Upper lobe of left lung (tissue), 6 donors: ENCODE results near the gene SIN3A. TPM values are rescaled to one million over a fixed set of nuclear protein-coding genes. Genes with fewer than 3 reads are reported as not detected.
"Not testable (repeated sequence)": the region's sequence is repeated elsewhere in the genome, so short reads cannot be mapped to it uniquely, and the experiment has no call there.

Experiments used
- ATAC-seq, 2 donors: fragments of 200-7000 bp; cut with Tn5 transposase; one replicate each; pipeline ENCODE4 v1.9.1; 2022; ENCODE audit warnings: mild to moderate bottlenecking in 2 of 2, moderate library complexity in 2 of 2; ENCODE audit not compliant: low FRiP score in 2 of 2
- DNase-seq, 2 donors: peaks; one replicate each; pipeline ENCODE4 v3.0.0-alpha.2; 2019 to 2020
- H3K27ac ChIP-seq, 4 donors: fragments of 200-600 bp; sonication (generic); one replicate each; pipeline ENCODE4 v1.5.1; 2016 to 2019
- H3K27me3 ChIP-seq, 4 donors: fragments of 200-600 bp; sonication (generic); one replicate each; pipeline ENCODE4 v1.5.1; 2017 to 2019
- H3K36me3 ChIP-seq, 4 donors: fragments of 200-600 bp; sonication (generic); one replicate each; pipeline ENCODE4 v1.5.1; 2016 to 2019
- H3K4me1 ChIP-seq, 4 donors: fragments of 200-600 bp; sonication (generic); one replicate each; pipeline ENCODE4 v1.5.1; 2018 to 2019
- H3K4me3 ChIP-seq, 4 donors: fragments of 200-600 bp; sonication (generic); one replicate each; pipeline ENCODE4 v1.5.1; 2017 to 2019; ENCODE audit warnings: mild to moderate bottlenecking in 2 of 4, moderate library complexity in 1 of 4
- H3K9me3 ChIP-seq, 4 donors: fragments of 200-600 bp; sonication (generic); one replicate each; pipeline ENCODE4 v1.5.1; 2018 to 2019
- EP300 ChIP-seq, 4 donors: sonication (generic); formaldehyde crosslinking; IDR thresholded peaks; one replicate each; pipeline ENCODE4 v1.5.1; 2017; ENCODE audit warnings: antibody characterized with exemption in 4 of 4, control low read depth in 2 of 4
- POLR2A ChIP-seq, 4 donors: fragments of 450-650 bp; IDR thresholded peaks; one replicate each; pipeline ENCODE4 v1.5.1; 2016 to 2017; ENCODE audit warnings: antibody characterized with exemption in 4 of 4, mild to moderate bottlenecking in 2 of 4
- POLR2AphosphoS5 ChIP-seq, 2 donors: sonication (generic); formaldehyde crosslinking; IDR thresholded peaks; one replicate each; pipeline ENCODE4 v1.5.1; 2017; ENCODE audit warnings: antibody characterized with exemption in 2 of 2
- WGBS, 2 donors: methylation state at CpG; one replicate each; pipeline ENCODE4 v1.1.5; 2017 to 2018; 5-methylcytosine and 5-hydroxymethylcytosine counted together
- total RNA-seq, 6 donors: library from RNA; depleted of rRNA in 4 of 6; stranded (reverse); fragments of >200 nt in 4 of 6; gene quantifications; one replicate each; pipeline versions ENCODE4 v1.1.0 to v1.2.1, GENCODE V29; 2016 to 2021
- TF ChIP-seq, protein P1 (sequence below), 6 experiments: fragments of 450-650 bp in 4 of 6; fragments of 200-600 bp in 2 of 6; sonication (generic) in 2 of 6; IDR thresholded peaks; one replicate each; pipeline ENCODE4 v1.5.1; 2016 to 2019; ENCODE audit warnings: antibody characterized with exemption in 6 of 6
- donor health status: DM: no; HTN: no; CAD: no; lungs with moderate emphysema.
- donor health status: DM: no; HTN: yes; CAD: no; lungs with severe emphysema.

The SIN3A gene
- total RNA-seq, 6 donors from 2014 or later = 28.0 to 105 (median 56.6) TPM

DNA sequence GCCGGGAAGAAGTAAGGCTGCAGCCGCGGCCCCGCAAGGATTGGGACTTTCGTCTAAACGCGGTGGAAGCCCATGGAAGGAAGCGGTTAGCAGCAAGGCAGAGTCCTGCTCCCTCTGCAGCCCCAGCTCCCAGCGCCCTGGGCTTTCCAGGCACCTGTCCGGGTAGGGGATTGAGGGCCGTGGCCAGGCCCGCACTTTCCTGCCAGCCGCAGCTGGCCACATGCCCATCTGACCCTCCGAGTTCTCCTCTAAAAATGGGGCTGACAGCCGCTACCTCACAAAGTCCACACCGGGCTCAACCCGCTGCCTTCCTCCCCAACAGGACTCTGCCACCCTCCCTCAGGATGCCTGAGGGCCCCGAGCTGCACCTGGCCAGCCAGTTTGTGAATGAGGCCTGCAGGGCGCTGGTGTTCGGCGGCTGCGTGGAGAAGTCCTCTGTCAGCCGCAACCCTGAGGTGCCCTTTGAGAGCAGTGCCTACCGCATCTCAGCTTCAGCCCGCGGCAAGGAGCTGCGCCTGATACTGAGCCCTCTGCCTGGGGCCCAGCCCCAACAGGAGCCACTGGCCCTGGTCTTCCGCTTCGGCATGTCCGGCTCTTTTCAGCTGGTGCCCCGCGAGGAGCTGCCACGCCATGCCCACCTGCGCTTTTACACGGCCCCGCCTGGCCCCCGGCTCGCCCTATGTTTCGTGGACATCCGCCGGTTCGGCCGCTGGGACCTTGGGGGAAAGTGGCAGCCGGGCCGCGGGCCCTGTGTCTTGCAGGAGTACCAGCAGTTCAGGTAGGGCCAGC lies 102.7 kb downstream of the SIN3A start:
- ATAC-seq (peak in 1 of 2 donors; percentile 8), DNase-seq (peak in 1 of 2 donors; percentile 86)
- no peaks in the 10 kb centered on the region for H3K9me3 ChIP-seq
- TF ChIP-seq POLR2A (IDR thresholded peaks at IDR 0.05) (no peak), POLR2AphosphoS5 (IDR thresholded peaks at IDR 0.05) (no peak), EP300 (IDR thresholded peaks at IDR 0.05) (no peak)
- TF ChIP-seq, protein P1, sequence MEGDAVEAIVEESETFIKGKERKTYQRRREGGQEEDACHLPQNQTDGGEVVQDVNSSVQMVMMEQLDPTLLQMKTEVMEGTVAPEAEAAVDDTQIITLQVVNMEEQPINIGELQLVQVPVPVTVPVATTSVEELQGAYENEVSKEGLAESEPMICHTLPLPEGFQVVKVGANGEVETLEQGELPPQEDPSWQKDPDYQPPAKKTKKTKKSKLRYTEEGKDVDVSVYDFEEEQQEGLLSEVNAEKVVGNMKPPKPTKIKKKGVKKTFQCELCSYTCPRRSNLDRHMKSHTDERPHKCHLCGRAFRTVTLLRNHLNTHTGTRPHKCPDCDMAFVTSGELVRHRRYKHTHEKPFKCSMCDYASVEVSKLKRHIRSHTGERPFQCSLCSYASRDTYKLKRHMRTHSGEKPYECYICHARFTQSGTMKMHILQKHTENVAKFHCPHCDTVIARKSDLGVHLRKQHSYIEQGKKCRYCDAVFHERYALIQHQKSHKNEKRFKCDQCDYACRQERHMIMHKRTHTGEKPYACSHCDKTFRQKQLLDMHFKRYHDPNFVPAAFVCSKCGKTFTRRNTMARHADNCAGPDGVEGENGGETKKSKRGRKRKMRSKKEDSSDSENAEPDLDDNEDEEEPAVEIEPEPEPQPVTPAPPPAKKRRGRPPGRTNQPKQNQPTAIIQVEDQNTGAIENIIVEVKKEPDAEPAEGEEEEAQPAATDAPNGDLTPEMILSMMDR (IDR thresholded peaks at IDR 0.05) = no peak
- H3K4me3 ChIP-seq = peak overlapping the region; percentile 62 to 94 (median 92)
- H3K27ac ChIP-seq = peak overlapping the region; percentile 73 to 87 (median 81)
- H3K27me3 ChIP-seq = no peaks in the 10 kb centered on the region
- peaks cover 0 to 3% (median under 1%) of the 10 kb centered on the region in 4 donors for H3K36me3 ChIP-seq
- H3K4me1 ChIP-seq = peaks cover 15 to 32% (median 22%) of the 10 kb centered on the region in 4 donors
- 48 to 64% methylated on average over 19 to 31 of the region's 46 CpGs for WGBS, 2 donors

DNA sequence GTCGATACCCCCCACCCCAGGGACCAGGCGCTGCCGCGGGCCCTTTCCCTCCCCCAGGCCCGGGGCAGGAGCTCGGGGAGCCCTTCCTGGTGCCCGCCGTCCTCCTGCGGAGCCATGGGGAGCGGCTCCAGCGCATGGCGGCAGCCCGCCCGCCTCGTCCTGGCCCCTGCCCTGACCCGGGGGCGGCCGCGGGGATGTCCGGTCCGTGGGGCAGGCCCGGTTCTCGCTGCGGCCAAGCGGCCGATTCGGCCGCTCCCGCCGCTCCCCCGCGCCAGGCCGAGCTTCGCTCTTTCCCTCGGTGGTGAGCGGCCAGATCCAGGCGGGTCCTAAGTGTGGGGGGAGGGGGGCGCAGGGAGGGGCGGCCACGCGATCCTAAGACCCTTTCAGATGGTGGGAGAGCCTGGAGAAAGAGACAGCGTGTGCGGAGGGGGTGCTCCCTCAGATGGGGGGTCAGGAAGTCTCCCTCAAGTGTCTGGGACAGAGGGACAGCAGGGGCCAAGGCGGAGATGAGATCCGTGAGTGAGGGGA lies 103.4 kb downstream of the SIN3A start:
- no peaks in the 10 kb centered on the region for H3K36me3 ChIP-seq
- DNase-seq (peak in 1 of 2 donors; percentile 87), ATAC-seq (peak; percentile 53 to 58)
- H3K9me3 ChIP-seq = no peaks in the 10 kb centered on the region
- no peak for TF ChIP-seq POLR2AphosphoS5 (IDR thresholded peaks at IDR 0.05)
- no peaks in the 10 kb centered on the region for H3K27me3 ChIP-seq
- 0% methylated on average over 4 to 29 of the region's 45 CpGs for WGBS, 2 donors
- peak overlapping the region; percentile 62 to 94 (median 92) for H3K4me3 ChIP-seq
- peak overlapping the region; percentile 73 to 87 (median 81) for H3K27ac ChIP-seq
- H3K4me1 ChIP-seq = peaks cover 17 to 34% (median 22%) of the 10 kb centered on the region in 4 donors

DNA sequence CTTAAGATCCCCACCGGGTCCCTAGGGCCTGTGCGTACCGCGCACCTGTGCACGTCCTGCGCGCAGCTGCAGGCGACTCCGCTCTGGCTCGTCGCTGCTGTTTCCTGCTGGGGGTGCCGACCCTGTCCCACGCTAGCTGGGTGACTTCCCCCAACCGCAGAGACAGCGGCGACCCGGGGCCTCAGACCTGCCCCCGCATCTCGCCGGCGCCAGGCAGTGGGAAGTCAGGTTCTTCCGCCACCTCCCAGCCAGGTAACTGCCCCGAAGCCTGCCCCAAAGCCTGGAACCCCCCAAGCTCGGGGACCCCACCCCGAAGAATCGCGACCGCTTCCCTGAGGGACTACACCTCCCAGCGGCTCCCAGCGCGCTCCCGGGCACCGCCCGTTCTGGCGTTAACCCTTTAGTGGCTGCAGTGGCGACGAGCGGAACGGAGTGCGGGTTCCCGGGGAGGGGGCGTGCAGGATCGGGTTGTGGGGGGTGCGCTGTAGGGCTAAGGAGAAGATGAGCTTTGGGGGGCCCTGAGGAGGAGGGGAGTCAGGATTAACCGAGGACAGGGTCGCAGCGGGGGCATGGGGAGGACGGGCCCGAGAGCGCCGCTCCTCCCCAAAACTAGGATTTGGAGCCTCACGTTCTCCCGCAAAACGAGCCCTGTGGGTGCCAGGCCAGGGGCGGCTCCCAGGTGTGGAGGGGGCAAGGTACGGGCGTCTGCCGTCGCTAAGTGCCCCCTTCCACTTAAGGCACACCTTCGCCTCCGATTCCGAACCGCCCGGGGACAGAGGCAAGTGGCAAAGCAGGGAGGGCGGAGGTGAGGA lies 104.1 kb downstream of the SIN3A start:
- Histone ChIP-seq H3K36me3 (no peaks in the 10 kb centered on the region), H3K4me3 (peak overlapping the region; percentile 62 to 94 (median 92)), H3K27ac (peak overlapping the region; percentile 73 to 87 (median 81)), H3K9me3 (no peaks in the 10 kb centered on the region), H3K4me1 (peaks cover 17 to 34% (median 22%) of the 10 kb centered on the region in 4 donors), H3K27me3 (no peaks in the 10 kb centered on the region)
- peak; percentile 55 to 92 for DNase-seq
- 1% methylated on average over 50 of the region's 65 CpGs; no CpG with 5 or more reads in 1 of the 2 donors for WGBS, 2 donors
- peak; percentile 79 to 85 for ATAC-seq
- TF ChIP-seq, protein P1 (IDR thresholded peaks at IDR 0.05) = no peak
- peak in 1 of 2 donors; percentile 20 for TF ChIP-seq POLR2AphosphoS5 (IDR thresholded peaks at IDR 0.05)
- TF ChIP-seq POLR2A (IDR thresholded peaks at IDR 0.05) = peak in 1 of 4 donors; percentile 42

DNA sequence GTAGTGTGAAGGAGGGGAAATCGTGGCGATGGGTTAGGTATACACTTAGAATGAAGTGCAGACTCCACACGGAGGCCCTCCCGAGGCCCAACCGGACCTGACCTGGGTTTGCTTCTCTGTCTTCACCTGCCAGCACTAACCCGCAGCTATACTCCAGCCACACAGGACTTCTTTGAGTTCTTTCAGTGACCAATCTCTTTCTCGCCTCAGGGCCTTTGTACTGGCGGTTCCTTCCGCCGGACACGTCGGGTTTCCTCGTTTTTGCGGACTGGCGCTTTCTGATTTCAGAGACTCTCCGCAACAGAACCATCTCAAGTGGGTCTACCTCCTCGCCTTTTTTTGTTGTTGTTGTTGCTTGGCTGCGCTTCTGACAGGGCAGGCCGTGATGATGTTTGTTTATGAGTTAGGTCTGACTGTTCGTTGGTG lies 104.7 kb downstream of the SIN3A start, which contains the start of gene NEIL1:
Gene NEIL1, plus strand, starts transcription at position 244 of the 426 bp plus-strand sequence. CDS start 1,867 bp downstream, outside the sequence.
- DNase-seq = peak in 1 of 2 donors; percentile 34
- ATAC-seq = peak in 1 of 2 donors; percentile 12
- no peaks in the 10 kb centered on the region for H3K36me3 ChIP-seq
- TF ChIP-seq, protein P1 (IDR thresholded peaks at IDR 0.05) = no peak
- TF ChIP-seq POLR2A (IDR thresholded peaks at IDR 0.05) (peak in 1 of 4 donors; percentile 18), EP300 (IDR thresholded peaks at IDR 0.05) (no peak)
- H3K27me3 ChIP-seq = no peaks in the 10 kb centered on the region
- H3K27ac ChIP-seq = peak within 1 kb of the TSS; percentile 73 to 87 (median 81)
- 10 to 17% methylated on average over 20 of the region's 20 CpGs for WGBS, 2 donors
- H3K4me3 ChIP-seq = peak within 1 kb of the TSS; percentile 62 to 94 (median 92)
- H3K9me3 ChIP-seq = no peaks in the 10 kb centered on the region
- H3K4me1 ChIP-seq = peaks cover 17 to 34% (median 22%) of the 10 kb centered on the region in 4 donors

DNA sequence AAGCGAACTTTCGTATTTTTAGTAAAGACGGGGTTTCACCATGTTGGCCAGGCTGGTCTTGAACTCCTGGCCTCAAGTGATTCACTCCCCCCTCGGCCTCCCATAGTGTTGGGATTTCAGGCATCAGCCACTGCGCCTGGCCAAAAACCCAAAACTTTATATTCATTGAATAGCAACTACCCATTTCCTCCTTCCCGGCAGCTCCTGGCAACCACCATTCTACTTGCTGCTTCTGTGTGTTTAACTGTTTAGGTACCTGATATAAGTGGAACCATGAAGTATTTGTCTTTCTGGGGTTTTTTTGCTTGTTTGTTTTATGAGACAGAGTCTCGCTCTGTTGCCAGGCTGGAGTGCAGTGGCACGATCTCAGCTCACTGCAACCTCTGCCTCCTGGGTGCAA lies 107.5 kb downstream of the SIN3A start:
- 37 to 41% methylated on average over 8 of the region's 8 CpGs for WGBS, 2 donors
- Histone ChIP-seq H3K4me1 (peaks cover 7 to 21% (median 12%) of the 10 kb centered on the region in 4 donors), H3K36me3 (peaks cover 0 to 24% (median 12%) of the 10 kb centered on the region in 4 donors)
- ATAC-seq, H3K27ac ChIP-seq, H3K27me3 ChIP-seq, H3K9me3 ChIP-seq, H3K4me3 ChIP-seq, DNase-seq: not testable (repeated sequence)
